GM18508 (cell line): ENCODE results near the gene FCER1G.

ENCODE experiments used
- ATAC-seq: cut with Tn5 transposase; IDR thresholded peaks from one replicate; pipeline ENCODE4 v1.9.1; 2021; ENCODE audit warnings: moderate number of reproducible peaks; ENCODE audit not compliant: insufficient read depth, unreplicated experiment

The FCER1G gene

DNA sequence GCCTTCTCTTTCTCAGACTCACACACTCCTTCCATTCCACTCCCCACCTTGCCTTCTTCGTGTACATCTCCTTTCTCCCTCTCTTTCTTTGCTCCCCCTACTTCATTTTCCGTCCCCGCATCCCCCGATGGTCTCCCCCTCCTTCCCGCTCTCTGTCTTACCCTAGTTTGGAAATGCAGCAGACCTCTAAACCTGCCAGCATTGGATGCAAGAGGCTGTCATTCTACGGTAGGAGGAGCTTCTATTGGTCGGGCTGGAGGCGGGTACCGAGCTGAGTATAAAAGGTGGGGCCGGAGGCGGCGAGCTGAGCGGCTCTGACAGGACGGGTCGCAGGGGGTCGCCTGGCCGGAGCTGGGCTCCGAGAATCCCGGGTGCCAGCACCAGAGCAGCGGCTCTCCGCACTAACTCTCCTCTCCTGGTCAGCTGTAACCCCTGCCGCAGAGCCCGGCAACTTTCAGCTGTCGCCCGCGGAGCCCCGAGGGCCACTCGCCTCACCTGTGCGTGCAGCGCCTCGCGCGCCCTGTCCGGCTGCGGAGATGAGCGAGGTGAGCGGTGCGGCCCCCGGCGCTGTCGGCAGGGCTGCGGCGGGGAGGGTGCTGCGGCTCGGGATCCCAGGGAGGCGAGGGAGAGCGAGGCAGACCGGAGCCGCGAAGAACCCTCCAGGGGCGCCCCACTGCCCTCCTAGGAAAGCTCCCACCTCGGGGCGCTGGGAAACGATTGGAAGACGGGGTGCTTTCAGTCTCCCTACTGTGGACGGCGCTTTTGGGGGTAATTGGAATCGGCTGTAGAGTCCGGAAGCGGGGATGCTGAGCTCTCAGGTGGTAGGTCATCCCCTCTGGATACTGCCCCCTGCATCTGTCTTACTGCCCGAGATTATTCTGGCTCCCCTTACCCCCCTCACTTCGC lies 43.6 kb downstream of the FCER1G start, which contains the start of gene PCP4L1:
Gene PCP4L1, plus strand, starts transcription at position 307 of the 906 bp plus-strand sequence. Its CDS starts 230 bp downstream, at position 537.
- ATAC-seq = no peak

DNA sequence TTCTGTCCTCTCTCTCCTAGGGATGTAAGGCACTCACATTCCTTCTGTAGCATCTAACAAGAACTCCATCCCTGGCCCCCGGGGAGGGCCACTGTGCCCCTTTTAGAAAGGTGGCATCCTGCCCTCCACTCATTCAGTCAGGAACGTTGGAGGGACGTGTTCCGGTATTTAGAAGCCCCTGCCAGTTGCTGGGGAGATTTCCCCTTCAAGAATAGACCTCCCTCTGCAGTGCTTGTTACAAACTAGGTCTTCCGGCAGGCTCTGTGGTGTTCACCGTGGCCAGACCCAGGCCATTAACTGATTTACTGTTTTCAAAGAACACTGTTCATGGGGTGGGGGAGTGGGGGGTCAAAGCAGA lies 44.2 kb downstream of the FCER1G start:
- ATAC-seq = no peak

DNA sequence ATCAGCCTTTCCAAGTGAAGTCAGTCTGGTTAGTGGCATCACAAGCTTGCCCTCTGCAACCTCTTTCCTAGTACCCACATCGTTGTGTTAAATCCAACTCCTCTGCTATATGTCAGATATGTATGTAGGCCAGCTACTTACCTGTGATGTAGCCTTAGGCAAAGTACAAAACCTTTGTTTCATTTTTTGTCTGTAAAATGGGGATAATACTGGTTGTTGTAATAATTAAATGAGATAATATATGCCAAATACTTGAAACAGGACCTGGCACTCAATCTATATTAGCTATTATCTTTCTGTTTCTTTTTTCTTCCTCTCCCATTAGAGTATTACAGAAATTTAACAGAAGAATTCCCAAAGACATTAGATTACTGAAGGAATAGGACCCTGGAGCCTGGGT lies 44.7 kb downstream of the FCER1G start:
- ATAC-seq = no peak

DNA sequence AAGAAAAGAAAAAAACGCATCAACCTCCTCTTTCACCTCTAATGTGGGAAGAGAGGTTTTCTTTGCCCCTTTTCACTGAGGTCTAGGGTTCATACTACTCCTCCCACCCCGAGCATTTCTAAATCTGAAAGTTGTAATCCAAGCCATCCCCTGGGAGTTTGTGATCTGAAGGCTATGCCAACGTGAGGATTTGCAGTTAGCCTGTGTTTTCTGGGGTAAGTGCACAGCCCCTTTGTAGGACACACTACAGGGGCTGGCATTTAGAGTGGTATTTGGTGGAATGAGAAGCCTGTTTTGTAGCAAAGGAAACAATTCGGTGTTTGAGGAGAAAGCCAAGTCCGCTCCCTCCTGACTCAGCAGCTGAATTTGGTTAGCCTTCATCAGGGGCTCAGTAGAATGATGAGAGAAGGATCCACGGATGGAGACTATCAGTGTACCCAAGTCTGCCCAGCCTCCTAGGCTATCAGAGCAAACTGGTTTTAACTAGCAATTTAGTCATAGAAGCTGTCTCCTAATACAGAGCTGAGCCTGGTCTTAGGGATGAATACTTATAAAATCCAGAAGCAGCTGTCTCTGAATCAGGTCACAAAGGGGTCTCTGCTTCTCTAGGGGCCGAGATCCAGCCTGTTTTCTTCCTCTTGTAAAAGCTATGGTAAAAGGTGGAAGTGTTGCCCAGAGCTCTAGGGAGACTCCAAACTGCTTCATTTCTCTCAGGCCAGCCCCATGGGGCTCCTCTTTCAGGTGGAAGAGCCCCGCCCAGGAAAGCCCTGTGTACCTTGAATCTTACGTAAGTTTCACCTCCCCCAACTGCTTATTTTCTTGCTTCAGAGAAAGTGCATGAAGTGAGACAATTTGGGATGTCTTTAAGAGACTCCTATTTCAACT lies 45.5 kb downstream of the FCER1G start:
- no peak for ATAC-seq

DNA sequence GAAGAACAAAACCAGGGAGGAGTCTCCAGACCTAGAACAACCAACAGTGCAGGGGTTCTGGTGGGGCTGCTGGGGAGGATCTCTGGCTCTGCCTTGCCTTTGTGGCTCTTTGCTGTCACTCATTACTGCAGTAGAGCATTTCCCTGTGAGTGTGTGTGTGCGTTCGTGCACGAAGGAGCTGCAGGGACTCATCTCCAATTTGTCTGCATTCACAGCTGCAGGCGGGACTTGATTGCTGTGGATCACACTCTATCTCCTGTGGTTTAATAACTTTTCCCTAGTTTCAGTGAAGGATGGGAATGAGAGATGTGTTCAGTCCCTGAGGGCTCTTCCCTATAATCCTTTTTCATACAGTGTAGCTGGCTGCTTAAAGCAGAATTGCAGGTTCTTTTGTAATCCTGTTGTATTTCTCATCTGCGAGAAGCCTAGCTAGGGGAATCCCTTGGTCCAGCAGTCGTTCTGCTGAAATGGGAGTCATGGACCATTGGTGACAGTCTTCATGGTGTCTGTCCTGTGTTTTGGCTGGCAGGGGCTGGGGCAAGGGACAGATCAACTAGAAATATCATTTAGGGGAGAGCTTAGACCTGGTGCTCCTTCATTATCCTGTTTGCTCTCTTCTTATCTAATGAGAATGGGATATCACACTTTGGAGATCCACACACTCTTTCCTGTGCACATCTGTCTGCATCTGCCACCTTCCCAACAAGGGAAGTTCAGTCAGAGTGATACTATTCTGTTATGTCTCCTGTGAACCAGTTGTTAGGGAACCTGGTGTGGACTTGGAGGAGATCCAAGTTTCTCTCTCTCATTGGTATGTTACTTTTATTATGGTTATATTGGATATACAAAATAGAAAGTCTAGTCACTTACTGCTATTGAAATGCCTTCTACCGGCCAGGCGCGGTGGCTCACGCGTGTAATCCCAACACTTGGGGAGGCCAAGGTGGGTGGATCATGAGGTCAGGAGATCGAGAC lies 46.5 kb downstream of the FCER1G start:
- ATAC-seq = no peak

DNA sequence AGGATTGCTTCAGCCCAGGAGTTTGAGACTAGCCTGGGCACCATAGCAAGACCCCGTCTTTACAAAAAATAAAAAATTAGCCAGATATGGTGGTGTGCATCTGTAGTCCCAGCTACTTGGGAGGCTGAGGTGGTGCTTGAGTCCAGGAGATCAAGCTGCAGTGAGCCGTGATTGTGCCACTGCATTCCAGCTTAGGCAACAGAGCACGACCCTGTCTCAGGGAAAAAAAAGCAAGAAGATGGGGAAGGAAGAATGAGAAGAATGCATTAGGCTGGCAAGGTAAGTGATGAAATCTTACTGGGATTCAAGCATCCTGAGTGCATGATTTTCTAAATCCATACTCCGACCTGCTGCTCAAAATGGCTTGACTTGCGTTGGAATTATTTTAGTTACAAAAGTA lies 50.2 kb downstream of the FCER1G start:
- ATAC-seq = no peak

DNA sequence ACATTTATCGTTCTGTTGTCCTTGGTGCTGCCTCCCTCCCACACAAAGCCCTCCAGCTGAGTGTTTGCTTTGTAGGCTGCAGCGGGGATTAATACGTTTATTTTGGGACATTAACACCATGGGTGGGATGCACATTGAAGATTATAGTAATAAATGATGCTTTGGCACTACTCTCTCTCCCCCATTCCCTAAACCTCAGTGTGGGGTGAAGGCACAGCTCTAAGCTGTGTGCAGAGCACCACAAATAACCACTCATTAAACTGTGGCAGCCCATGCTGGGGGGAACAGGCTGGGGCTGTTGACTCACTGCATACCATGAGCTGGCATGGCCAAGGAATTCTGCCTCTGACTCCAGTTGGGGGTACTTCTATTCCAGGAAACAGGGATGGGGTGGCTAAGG lies 51.1 kb downstream of the FCER1G start:
- ATAC-seq = no peak

DNA sequence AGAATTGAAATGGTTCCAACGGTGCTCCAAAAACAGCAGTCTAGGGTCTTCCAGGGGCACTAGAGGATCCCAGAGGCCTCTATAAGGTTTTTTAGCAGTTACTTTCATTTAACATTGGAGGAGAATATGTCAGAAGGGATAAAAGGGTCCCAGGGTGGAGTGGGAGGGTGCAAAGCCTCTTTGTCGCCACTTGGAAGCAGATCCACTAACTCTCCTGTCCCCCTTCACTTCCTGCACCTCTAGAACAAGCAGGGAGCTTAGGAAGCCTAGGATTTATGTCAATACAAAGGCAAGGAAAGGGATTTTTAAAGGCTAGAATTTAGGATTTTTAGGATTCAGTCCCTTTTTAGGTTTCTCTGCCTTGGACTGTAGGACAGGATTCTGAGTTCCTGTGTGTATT lies 51.7 kb downstream of the FCER1G start:
- ATAC-seq = no peak

DNA sequence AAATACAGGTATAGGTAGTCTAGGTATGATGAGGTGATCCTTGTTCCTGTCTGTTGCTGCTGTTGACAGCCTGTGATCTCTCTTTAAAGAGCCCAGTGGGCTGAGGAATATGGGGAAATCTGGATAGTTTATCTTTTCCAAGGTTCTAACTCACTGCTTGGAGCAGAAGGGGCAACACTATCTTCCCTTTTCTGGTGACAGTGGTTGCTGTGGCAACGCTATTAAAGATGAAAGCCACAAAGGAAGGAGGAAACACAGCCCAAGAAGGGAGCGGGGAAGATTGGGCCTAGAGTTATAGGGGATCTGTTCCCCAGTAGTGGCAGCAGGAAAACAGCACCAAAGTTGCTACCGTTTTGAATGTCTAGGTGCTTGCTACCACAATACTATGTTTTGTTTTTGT lies 52.2 kb downstream of the FCER1G start:
- no peak for ATAC-seq
